Effector memory CD4-positive, alpha-beta T cell (primary cell): Measurements from ENCODE around the gene DUOX2.
"Not testable (repeated sequence)": the region's sequence is repeated elsewhere in the genome, so short reads cannot be mapped to it uniquely, and the experiment has no call there.

Experiments
- DNase-seq, 3 donors: peaks; one replicate each; pipeline ENCODE4 v3.0.0-alpha.2; 2020
- H3K27ac ChIP-seq: 2 replicates; pipeline ENCODE4 v1.7.0; 2013; ENCODE audit warnings: mild to moderate bottlenecking, low read length, moderate library complexity; ENCODE audit not compliant: insufficient read depth, poor library complexity, severe bottlenecking
- H3K27me3 ChIP-seq: replicated peaks from 2 replicates; pipeline ENCODE4 v1.7.0; 2013; ENCODE audit warnings: mild to moderate bottlenecking, low read length; ENCODE audit not compliant: insufficient read depth, control insufficient read depth, poor library complexity, severe bottlenecking
- H3K36me3 ChIP-seq: 2 replicates; pipeline ENCODE4 v1.7.0; 2013; ENCODE audit warnings: mild to moderate bottlenecking, low read length, moderate library complexity; ENCODE audit not compliant: control insufficient read depth, insufficient read depth
- H3K4me1 ChIP-seq: 2 replicates; pipeline ENCODE4 v1.7.0; 2013; ENCODE audit warnings: low read length, mild to moderate bottlenecking; ENCODE audit not compliant: control insufficient read depth, insufficient read depth, poor library complexity, severe bottlenecking
- H3K4me3 ChIP-seq: 2 replicates; pipeline ENCODE4 v1.7.0; 2013; ENCODE audit warnings: low read length, low read depth, mild to moderate bottlenecking; ENCODE audit not compliant: insufficient read depth, poor library complexity, severe bottlenecking
- H3K9me3 ChIP-seq: 2 replicates; pipeline ENCODE4 v1.7.0; 2013; ENCODE audit warnings: mild to moderate bottlenecking, low read length, moderate library complexity; ENCODE audit not compliant: control insufficient read depth

The DUOX2 gene

DNA sequence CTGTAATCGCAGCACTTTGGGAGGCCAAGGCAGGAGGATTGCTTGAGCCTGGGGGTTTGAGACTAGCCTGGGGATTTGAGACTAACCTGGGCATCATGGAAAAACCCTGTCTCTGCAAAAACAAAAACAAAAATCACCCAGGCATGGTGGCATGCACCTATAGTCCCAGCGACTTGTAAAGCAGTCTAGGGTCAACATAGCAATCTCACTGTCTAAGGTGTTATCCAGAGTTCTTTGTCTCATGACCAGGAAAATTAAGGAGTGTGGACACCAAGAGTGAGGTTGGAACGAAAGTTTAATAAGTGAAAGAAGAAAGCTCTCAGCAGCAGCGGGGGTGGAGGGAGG, 65.6 kb downstream of the DUOX2 start:
- not testable (repeated sequence) for H3K27ac ChIP-seq, H3K27me3 ChIP-seq, H3K4me3 ChIP-seq, H3K9me3 ChIP-seq, H3K36me3 ChIP-seq, H3K4me1 ChIP-seq, DNase-seq

DNA sequence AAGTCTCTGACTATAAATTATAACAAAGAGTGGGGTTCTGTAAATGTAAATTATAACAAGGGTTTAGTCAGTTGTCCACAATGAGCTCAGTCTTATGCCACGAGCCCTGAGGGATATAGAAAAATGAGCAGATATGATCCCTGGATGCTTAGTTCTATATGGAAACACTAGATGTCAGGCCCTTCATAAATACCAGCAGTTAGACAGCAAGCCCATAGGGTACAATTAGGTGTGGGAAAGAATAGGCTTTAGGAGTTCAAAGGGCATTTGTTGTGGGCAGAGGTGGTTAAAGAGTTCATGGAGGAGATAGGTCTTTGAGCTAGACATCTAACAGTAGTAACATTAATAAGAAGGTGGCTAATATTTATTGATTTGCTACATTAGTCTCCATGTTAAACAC, 69.7 kb downstream of the DUOX2 start:
- not testable (repeated sequence) for DNase-seq, H3K36me3 ChIP-seq, H3K27ac ChIP-seq, H3K9me3 ChIP-seq, H3K27me3 ChIP-seq, H3K4me1 ChIP-seq, H3K4me3 ChIP-seq

DNA sequence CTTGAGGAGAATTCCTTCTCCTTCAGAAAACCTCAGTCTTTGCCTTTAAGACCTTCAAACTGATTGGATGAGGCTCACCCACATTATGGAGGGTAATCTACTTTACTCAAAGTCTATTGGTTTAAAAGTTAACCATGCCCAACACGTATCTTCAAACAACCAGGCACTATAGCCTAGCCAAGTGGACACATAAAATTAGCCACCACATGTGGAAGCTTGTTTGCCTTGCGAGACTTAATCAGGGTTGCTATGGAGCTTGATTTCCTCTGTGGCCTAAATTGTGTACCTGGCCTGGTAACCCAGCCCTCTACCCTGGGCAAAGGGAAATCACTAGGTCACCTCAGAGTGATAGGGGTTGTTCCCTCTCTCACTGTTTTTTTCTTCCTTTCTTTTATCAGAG, 71.1 kb downstream of the DUOX2 start:
- not testable (repeated sequence) for H3K36me3 ChIP-seq, DNase-seq, H3K27me3 ChIP-seq, H3K4me1 ChIP-seq, H3K9me3 ChIP-seq, H3K27ac ChIP-seq, H3K4me3 ChIP-seq
